ENCODE measurements around the gene ZNF280D. TPM values are rescaled to one million over a fixed set of nuclear protein-coding genes. Genes with fewer than 3 reads are reported as not detected.

ZNF280D gene
- total RNA-seq, 1 experiment from 2014 or later = 26.8 TPM

GRCh38 chr15:56608140-56608778, 125.0 kb downstream of the ZNF280D start:
- Histone ChIP-seq H3K79me2 (ENCODE audit: low read depth) (no peaks in the 10 kb centered on the region), H3K4me1 (replicated peaks; ENCODE audit: insufficient read depth) (no peaks in the 10 kb centered on the region), H3F3A (ENCODE audit: insufficient read depth, low read depth) (no peaks in the 10 kb centered on the region), H3K9me3 (ENCODE audit: insufficient read depth, low read depth) (no peaks in the 10 kb centered on the region), H3K4me3 (no peak overlapping the region), H3K27me3 (ENCODE audit: insufficient read depth, low read depth) (no peaks in the 10 kb centered on the region), H3K4me2 (no peak overlapping the region), H3K27ac (no peak overlapping the region), H4K20me1 (ENCODE audit: insufficient read depth) (no peaks in the 10 kb centered on the region), H3K36me3 (ENCODE audit: low read depth) (no peaks in the 10 kb centered on the region), H3K9me2 (ENCODE audit: insufficient read depth) (no peaks in the 10 kb centered on the region), H2AFZ (no peak overlapping the region)
- ChIA-PET CTCF (no interaction called here), POLR2A (ENCODE audit: unreplicated experiment) (interaction anchor here (0.6 kb wide), 1 partner anchor 535 kb away, joined by 5 read pairs; no protein-coding TSS in a partner anchor)
- no peak for TF ChIP-seq EZH2 (IDR thresholded peaks at IDR 0.05; ENCODE audit: low read depth)
- TF ChIP-seq, protein P1, sequence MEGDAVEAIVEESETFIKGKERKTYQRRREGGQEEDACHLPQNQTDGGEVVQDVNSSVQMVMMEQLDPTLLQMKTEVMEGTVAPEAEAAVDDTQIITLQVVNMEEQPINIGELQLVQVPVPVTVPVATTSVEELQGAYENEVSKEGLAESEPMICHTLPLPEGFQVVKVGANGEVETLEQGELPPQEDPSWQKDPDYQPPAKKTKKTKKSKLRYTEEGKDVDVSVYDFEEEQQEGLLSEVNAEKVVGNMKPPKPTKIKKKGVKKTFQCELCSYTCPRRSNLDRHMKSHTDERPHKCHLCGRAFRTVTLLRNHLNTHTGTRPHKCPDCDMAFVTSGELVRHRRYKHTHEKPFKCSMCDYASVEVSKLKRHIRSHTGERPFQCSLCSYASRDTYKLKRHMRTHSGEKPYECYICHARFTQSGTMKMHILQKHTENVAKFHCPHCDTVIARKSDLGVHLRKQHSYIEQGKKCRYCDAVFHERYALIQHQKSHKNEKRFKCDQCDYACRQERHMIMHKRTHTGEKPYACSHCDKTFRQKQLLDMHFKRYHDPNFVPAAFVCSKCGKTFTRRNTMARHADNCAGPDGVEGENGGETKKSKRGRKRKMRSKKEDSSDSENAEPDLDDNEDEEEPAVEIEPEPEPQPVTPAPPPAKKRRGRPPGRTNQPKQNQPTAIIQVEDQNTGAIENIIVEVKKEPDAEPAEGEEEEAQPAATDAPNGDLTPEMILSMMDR (conservative IDR thresholded peaks at IDR 0.05) = no peak
- DNase-seq = no peak
- BruUV-seq (replicated peaks) = no TSS peak
- intact Hi-C loops (cut with micrococcal nuclease; ENCODE audit: unreplicated experiment) = no loop called here

GRCh38 chr15:56602253-56602652, 131.1 kb downstream of the ZNF280D start:
- BruUV-seq (replicated peaks) = no TSS peak
- ChIA-PET CTCF (no interaction called here), POLR2A (ENCODE audit: unreplicated experiment) (no interaction called here)
- H3K4me3 ChIP-seq = no peak overlapping the region
- intact Hi-C loops (cut with micrococcal nuclease; ENCODE audit: unreplicated experiment) = no loop called here
- no peaks in the 10 kb centered on the region for H3F3A ChIP-seq (ENCODE audit: insufficient read depth, low read depth)
- no peaks in the 10 kb centered on the region; the same call in 1 of the 2 replicates for H3K9me3 ChIP-seq (ENCODE audit: insufficient read depth, low read depth)
- DNase-seq = no peak
- H3K4me1 ChIP-seq (replicated peaks; ENCODE audit: insufficient read depth) = no peaks in the 10 kb centered on the region
- H2AFZ ChIP-seq = no peak overlapping the region
- TF ChIP-seq, protein P1 (conservative IDR thresholded peaks at IDR 0.05) = no peak
- no peak for TF ChIP-seq EZH2 (IDR thresholded peaks at IDR 0.05; ENCODE audit: low read depth)
- no peaks in the 10 kb centered on the region for H3K9me2 ChIP-seq (ENCODE audit: insufficient read depth)
- no peak overlapping the region for H3K27ac ChIP-seq
- no peaks in the 10 kb centered on the region for H3K79me2 ChIP-seq (ENCODE audit: low read depth)
- H3K4me2 ChIP-seq = no peak overlapping the region
- H3K36me3 ChIP-seq (ENCODE audit: low read depth) = no peaks in the 10 kb centered on the region
- H4K20me1 ChIP-seq (ENCODE audit: insufficient read depth) = no peaks in the 10 kb centered on the region
- no peaks in the 10 kb centered on the region for H3K27me3 ChIP-seq (ENCODE audit: insufficient read depth, low read depth)

DNA sequence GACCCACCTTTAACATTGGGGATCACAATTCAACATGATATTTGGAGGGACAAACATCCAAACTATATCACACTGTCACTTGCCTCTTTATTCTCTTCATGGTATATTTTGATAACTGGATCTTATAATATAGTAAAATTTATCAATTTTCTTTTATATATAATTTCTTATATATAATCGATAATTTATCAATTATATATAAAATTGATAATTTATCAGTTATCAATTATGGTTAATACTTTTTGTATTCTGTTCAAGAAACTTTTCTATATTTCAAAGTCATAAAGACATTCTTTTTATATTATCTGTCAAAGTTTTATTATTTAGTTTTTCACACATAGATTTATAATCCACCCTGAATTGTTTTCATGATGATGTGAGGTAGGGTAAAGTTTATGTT, 132.9 kb downstream of the ZNF280D start:
- Histone ChIP-seq H4K20me1 (ENCODE audit: insufficient read depth) (no peaks in the 10 kb centered on the region), H2AFZ (no peak overlapping the region), H3K79me2 (ENCODE audit: low read depth) (no peaks in the 10 kb centered on the region), H3K4me2 (no peak overlapping the region), H3K9me3 (ENCODE audit: insufficient read depth, low read depth) (no peaks in the 10 kb centered on the region; the same call in 1 of the 2 replicates), H3K4me1 (replicated peaks; ENCODE audit: insufficient read depth) (no peaks in the 10 kb centered on the region), H3F3A (ENCODE audit: insufficient read depth, low read depth) (no peaks in the 10 kb centered on the region), H3K36me3 (ENCODE audit: low read depth) (no peaks in the 10 kb centered on the region), H3K27me3 (ENCODE audit: insufficient read depth, low read depth) (no peaks in the 10 kb centered on the region), H3K27ac (no peak overlapping the region), H3K9me2 (ENCODE audit: insufficient read depth) (no peaks in the 10 kb centered on the region), H3K4me3 (no peak overlapping the region)
- DNase-seq = no peak
- CTCF ChIA-PET = no interaction called here
- TF ChIP-seq, protein P1 (conservative IDR thresholded peaks at IDR 0.05) = no peak
- TF ChIP-seq EZH2 (IDR thresholded peaks at IDR 0.05; ENCODE audit: low read depth) = no peak
- no TSS peak for BruUV-seq (replicated peaks)
- intact Hi-C loops (cut with micrococcal nuclease; ENCODE audit: unreplicated experiment) = no loop called here
- POLR2A ChIA-PET (ENCODE audit: unreplicated experiment) = no interaction called here
